MM.1S (cell line): ENCODE results near the gene SVOP.

ENCODE experiments used
- CTCF ChIP-seq: fragments of 300-600 bp; sonication (generic); IDR thresholded peaks from 2 replicates; pipeline ENCODE4 v1.5.1; 2016; ENCODE audit warnings: antibody characterized with exemption, low read length, mixed read lengths
- EZH2 ChIP-seq: fragments of 300-600 bp; sonication (generic); optimal IDR thresholded peaks from 2 replicates; pipeline ENCODE3; 2017; ENCODE audit warnings: low read depth, mild to moderate bottlenecking, antibody characterized with exemption, low read length, mixed read lengths

GRCh38 chr12:108859923-108860291, 161.0 kb downstream of the SVOP start:
- TF ChIP-seq CTCF (no peak), EZH2 (no peak)
